Activated CD4-positive, alpha-beta T cell treated with anti-CD3 and anti-CD28 coated beads for 24 hours (primary cell): ENCODE data around the gene PSMD2.

Experiments
- DNase-seq, 2 donors: peaks; one replicate each; pipeline ENCODE4 v3.0.0-alpha.2; 2020; ENCODE audit warnings: low read depth in 2 of 2

PSMD2 gene

GRCh38 chr3:184355261-184356040 lies 56.4 kb downstream of the PSMD2 start:
- DNase-seq, result no peak

- DNase-seq, result no peak
Measured at GRCh38 chr3:184357248-184358123, 58.4 kb downstream of the PSMD2 start.

GRCh38 chr3:184358124-184358767 lies 59.2 kb downstream of the PSMD2 start:
- no peak for DNase-seq
